Measurements from ENCODE around the gene METTL27. TPM values are rescaled to one million over a fixed set of nuclear protein-coding genes. Genes with fewer than 3 reads are reported as not detected.
A peak's percentile ranks its signal among the peaks of the same experiment; 100 is the strongest.
"Not testable (repeated sequence)": the region's sequence is repeated elsewhere in the genome, so short reads cannot be mapped to it uniquely, and the experiment has no call there.

The METTL27 gene
- total RNA-seq, 1 experiment from 2014 or later = 3.1 TPM

GRCh38 chr7:73821597-73822285, 20.6 kb downstream of the METTL27 start:
- DNase-seq (ENCODE audit: low spot score) = not testable (repeated sequence)

- DNase-seq (ENCODE audit: low spot score) = no peak
Measured at GRCh38 chr7:73820013-73820412, 22.3 kb downstream of the METTL27 start.

- DNase-seq (ENCODE audit: low spot score) = no peak
Measured at GRCh38 chr7:73817121-73817520, 25.2 kb downstream of the METTL27 start.

GRCh38 chr7:73815436-73815835, 26.9 kb downstream of the METTL27 start:
- no peak for DNase-seq (ENCODE audit: low spot score)

GRCh38 chr7:73812996-73813395, 29.3 kb downstream of the METTL27 start:
- no peak for DNase-seq (ENCODE audit: low spot score)

- DNase-seq (ENCODE audit: low spot score) = peak; percentile 77
Measured at GRCh38 chr7:73811760-73812168, 30.6 kb downstream of the METTL27 start.

- no peak for DNase-seq (ENCODE audit: low spot score)
Measured at GRCh38 chr7:73810998-73811360, 31.3 kb downstream of the METTL27 start.

GRCh38 chr7:73809467-73809951, 32.8 kb downstream of the METTL27 start:
- DNase-seq (ENCODE audit: low spot score) = peak; percentile 78

GRCh38 chr7:73802459-73802858, 39.9 kb downstream of the METTL27 start:
- DNase-seq (ENCODE audit: low spot score) = no peak

- no peak for DNase-seq (ENCODE audit: low spot score)
Measured at GRCh38 chr7:73801577-73801976, 40.7 kb downstream of the METTL27 start.

- peak; percentile 33 for DNase-seq (ENCODE audit: low spot score)
Measured at GRCh38 chr7:73799282-73800141, 42.8 kb downstream of the METTL27 start.

GRCh38 chr7:73797176-73797575, 45.1 kb downstream of the METTL27 start:
- not testable (repeated sequence) for DNase-seq (ENCODE audit: low spot score)

- DNase-seq (ENCODE audit: low spot score) = not testable (repeated sequence)
Measured at GRCh38 chr7:73796656-73797055, 45.7 kb downstream of the METTL27 start.

GRCh38 chr7:73795188-73795587, 47.1 kb downstream of the METTL27 start:
- not testable (repeated sequence) for DNase-seq (ENCODE audit: low spot score)

GRCh38 chr7:73791170-73791690, 51.1 kb downstream of the METTL27 start:
- not testable (repeated sequence) for DNase-seq (ENCODE audit: low spot score)

GRCh38 chr7:73789051-73789450, 53.3 kb downstream of the METTL27 start:
- DNase-seq (ENCODE audit: low spot score) = no peak

- not testable (repeated sequence) for DNase-seq (ENCODE audit: low spot score)
Measured at GRCh38 chr7:73787786-73788048, 54.6 kb downstream of the METTL27 start.

GRCh38 chr7:73786588-73786987, 55.7 kb downstream of the METTL27 start:
- DNase-seq (ENCODE audit: low spot score) = no peak

Other genes starting within 250 kb of the METTL27 start
- not detected in 2 replicates for gene MLXIPL, start 218.0 kb downstream of the METTL27 start, total RNA-seq (2014; rRNA removed; shearing (Covaris generic))
- gene VPS37D, start 174.7 kb downstream of the METTL27 start, total RNA-seq (2014; rRNA removed; shearing (Covaris generic)) = 6.6 and 8.3 TPM in 2 replicates
- gene DNAJC30, start 159.1 kb downstream of the METTL27 start, total RNA-seq (2014; rRNA removed; shearing (Covaris generic)) = 1.4 and 2.5 TPM in 2 replicates
- gene BUD23, start 158.9 kb downstream of the METTL27 start, total RNA-seq (2014; rRNA removed; shearing (Covaris generic)) = 129 and 138 TPM in 2 replicates
- gene STX1A, start 122.8 kb downstream of the METTL27 start, total RNA-seq (2014; rRNA removed; shearing (Covaris generic)) = 18.6 and 30.2 TPM in 2 replicates
- gene ABHD11, start 103.7 kb downstream of the METTL27 start, total RNA-seq (2014; rRNA removed; shearing (Covaris generic)) = 35.9 and 46.9 TPM in 2 replicates
- gene CLDN3, start 72.2 kb downstream of the METTL27 start, total RNA-seq (2014; rRNA removed; shearing (Covaris generic)) = not detected in 2 replicates
- gene CLDN4, start 11.5 kb downstream of the METTL27 start, total RNA-seq (2014; rRNA removed; shearing (Covaris generic)) = 31.4 and 35.4 TPM in 2 replicates
- gene TMEM270, start 18.6 kb upstream of the METTL27 start, total RNA-seq (2014; rRNA removed; shearing (Covaris generic)) = 0.52 and 1.7 TPM in 2 replicates
- gene ELN, start 185.7 kb upstream of the METTL27 start, total RNA-seq (2014; rRNA removed; shearing (Covaris generic)) = 0.41 and 0.50 TPM in 2 replicates
- gene LIMK1, start 241.3 kb upstream of the METTL27 start, total RNA-seq (2014; rRNA removed; shearing (Covaris generic)) = 104 and 113 TPM in 2 replicates

Data from A172 (cell line).